ENCODE results near the gene KRT32. TPM values are rescaled to one million over a fixed set of nuclear protein-coding genes. Genes with fewer than 3 reads are reported as not detected.

Gene KRT32
- total RNA-seq, 2 experiments from 2014 or later, result not detected

DNA sequence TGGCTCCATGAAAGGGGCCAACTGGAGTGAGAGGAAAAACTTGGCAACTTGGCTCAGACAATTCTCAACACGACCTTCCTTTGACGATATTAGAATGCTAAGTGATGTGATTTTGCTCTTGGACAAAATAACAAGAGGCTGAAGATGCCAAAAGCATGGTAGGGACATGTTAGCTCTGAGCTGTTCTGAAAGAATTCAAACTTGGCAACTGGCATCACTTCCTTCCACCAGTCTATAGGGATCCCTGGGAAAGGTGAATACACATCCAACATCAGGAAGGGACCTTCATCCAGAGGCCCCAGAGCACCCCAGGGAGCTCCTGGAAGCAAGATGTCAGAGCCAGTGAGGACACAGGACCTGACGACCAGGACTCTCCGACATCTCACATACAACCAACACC, 47.1 kb downstream of the KRT32 start:
- Mint-ChIP-seq H3K4me3 (no peak overlapping the region), H3K36me3 (no peaks in the 10 kb centered on the region), H3K9me3 (no peaks in the 10 kb centered on the region), H3K27me3 (no peaks in the 10 kb centered on the region), H3K4me1 (no peaks in the 10 kb centered on the region), H3K27ac (no peak overlapping the region)
- no peak for ATAC-seq (ENCODE audit: low read depth)
- POLR2A ChIA-PET, result no interaction called here
- DNase-seq, result no peak

GRCh38 chr17:41419716-41420115, 47.5 kb downstream of the KRT32 start:
- no peak overlapping the region for H3K27ac Mint-ChIP-seq
- H3K4me3 Mint-ChIP-seq, result no peak overlapping the region
- POLR2A ChIA-PET, result no interaction called here
- ATAC-seq (ENCODE audit: low read depth) (no peak), DNase-seq (no peak)
- H3K9me3 Mint-ChIP-seq, result no peaks in the 10 kb centered on the region
- H3K36me3 Mint-ChIP-seq, result no peaks in the 10 kb centered on the region
- H3K27me3 Mint-ChIP-seq, result no peaks in the 10 kb centered on the region
- no peaks in the 10 kb centered on the region for H3K4me1 Mint-ChIP-seq

DNA sequence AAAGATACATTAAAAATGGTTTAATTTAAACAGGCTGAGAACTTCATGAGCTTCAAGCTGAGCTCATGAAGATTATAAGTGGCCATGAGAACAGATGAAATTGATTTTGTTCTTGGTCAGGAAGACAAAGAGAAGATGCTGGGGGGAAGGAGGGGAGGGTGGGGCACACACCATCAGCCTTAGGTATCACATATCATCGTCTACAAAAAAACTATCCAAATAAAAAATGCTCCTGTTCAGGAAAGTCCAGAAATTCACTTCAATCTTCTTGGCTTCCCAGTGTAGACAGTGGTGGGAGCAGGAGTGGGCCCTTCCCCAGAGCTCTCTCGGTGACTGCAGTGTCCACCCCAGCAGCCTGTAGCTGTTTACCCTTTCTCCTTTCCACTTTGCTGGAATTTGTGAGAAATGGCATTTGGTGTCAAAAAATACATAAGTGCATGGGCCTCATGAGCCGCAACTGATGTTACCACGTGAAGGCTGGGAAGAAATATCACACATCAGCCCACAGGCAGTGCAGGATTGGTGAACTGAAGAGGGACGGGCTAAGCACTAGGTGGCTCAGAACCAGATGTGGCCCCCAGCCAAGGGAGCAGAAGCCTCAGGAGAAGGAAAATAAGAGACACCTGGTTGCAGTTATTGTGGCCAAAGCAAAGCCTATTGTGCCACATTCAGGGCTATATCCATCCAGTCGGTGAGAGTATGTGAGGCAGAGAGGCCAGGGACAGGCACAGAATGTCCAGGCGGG, 48.9 kb downstream of the KRT32 start:
- no peaks in the 10 kb centered on the region for H3K36me3 Mint-ChIP-seq
- H3K9me3 Mint-ChIP-seq, result no peaks in the 10 kb centered on the region
- POLR2A ChIA-PET, result no interaction called here
- ATAC-seq (ENCODE audit: low read depth) (no peak), DNase-seq (no peak)
- no peaks in the 10 kb centered on the region for H3K4me1 Mint-ChIP-seq
- H3K27me3 Mint-ChIP-seq, result no peaks in the 10 kb centered on the region
- no peak overlapping the region for H3K4me3 Mint-ChIP-seq
- H3K27ac Mint-ChIP-seq, result no peak overlapping the region

DNA sequence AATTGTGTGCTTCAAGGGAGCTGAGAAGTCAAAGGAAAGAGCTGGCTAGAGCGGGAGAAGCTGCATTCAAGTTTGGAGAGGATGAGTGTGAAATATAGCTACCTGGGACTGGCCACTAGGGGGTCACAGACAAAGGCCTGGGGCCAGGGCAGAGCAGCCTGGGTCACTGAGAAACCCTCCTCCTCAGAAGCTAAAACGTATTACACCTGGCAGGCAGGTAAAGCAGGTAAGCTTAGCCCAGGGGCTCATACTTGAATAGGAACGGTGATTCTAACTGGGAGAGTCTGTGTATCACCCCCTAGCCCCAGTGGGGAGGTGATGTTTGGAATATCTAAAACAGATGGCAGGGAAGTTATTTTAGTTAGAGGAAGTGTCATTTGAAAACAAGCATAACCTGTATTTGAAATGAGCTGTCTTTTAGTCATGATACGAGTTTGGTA, 49.6 kb downstream of the KRT32 start:
- no peaks in the 10 kb centered on the region for H3K27me3 Mint-ChIP-seq
- no peaks in the 10 kb centered on the region for H3K9me3 Mint-ChIP-seq
- no peaks in the 10 kb centered on the region for H3K4me1 Mint-ChIP-seq
- ATAC-seq (ENCODE audit: low read depth) (no peak), DNase-seq (no peak)
- POLR2A ChIA-PET, result no interaction called here
- H3K4me3 Mint-ChIP-seq, result no peak overlapping the region
- no peaks in the 10 kb centered on the region for H3K36me3 Mint-ChIP-seq
- H3K27ac Mint-ChIP-seq, result no peak overlapping the region

DNA sequence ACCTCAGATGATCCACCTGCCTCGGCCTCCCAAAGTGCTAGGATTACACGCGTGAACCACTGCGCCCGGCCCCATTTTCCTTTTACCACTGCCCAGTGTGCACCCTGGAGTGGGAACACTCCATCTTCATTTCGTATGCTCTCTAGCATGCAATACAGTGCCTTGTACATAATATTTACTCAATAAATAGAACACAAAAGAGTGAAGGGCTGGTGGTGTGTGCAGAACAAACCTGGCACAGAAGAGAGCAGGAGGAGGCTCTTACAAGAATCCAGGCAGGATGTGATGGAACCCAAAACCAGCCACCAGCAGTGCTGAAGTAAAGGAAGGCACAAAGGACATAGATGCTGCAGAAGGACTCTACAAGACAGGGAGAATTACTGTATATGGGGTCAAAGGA, 50.1 kb downstream of the KRT32 start:
- no peaks in the 10 kb centered on the region for H3K36me3 Mint-ChIP-seq
- peaks cover under 1% of the 10 kb centered on the region for H3K27me3 Mint-ChIP-seq
- H3K27ac Mint-ChIP-seq, result no peak overlapping the region
- H3K4me1 Mint-ChIP-seq, result no peaks in the 10 kb centered on the region
- DNase-seq (no peak), ATAC-seq (ENCODE audit: low read depth) (no peak)
- no peak overlapping the region for H3K4me3 Mint-ChIP-seq
- POLR2A ChIA-PET, result no interaction called here
- H3K9me3 Mint-ChIP-seq, result no peaks in the 10 kb centered on the region

DNA sequence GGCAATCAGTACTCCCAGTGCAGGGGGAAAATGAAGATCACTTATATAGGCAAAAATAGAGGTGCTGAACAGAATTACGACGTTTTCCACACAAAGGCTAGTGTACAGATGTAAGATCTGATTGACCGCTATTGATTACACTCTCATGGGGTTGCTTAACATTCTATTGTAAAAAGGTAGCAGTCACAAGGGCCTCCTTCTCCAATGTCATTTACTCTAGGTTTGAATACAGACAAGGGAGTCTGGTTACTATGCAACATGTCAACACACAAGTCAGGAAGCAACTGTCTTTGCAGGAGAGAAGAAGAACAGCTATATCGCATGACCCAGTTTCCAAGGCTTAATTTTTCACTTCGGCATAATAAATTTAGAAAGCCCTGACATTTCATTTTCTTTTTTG, 50.7 kb downstream of the KRT32 start:
- Mint-ChIP-seq H3K27ac (no peak overlapping the region), H3K36me3 (no peaks in the 10 kb centered on the region), H3K4me3 (no peak overlapping the region), H3K9me3 (peaks cover 2% of the 10 kb centered on the region), H3K4me1 (no peaks in the 10 kb centered on the region), H3K27me3 (peaks cover 3% of the 10 kb centered on the region)
- POLR2A ChIA-PET, result no interaction called here
- ATAC-seq (ENCODE audit: low read depth) (no peak), DNase-seq (no peak)

GRCh38 chr17:41415833-41416335, 51.3 kb downstream of the KRT32 start:
- Mint-ChIP-seq H3K4me3 (no peak overlapping the region), H3K27me3 (peaks cover 3% of the 10 kb centered on the region), H3K4me1 (no peaks in the 10 kb centered on the region), H3K36me3 (no peaks in the 10 kb centered on the region), H3K9me3 (peaks cover 2% of the 10 kb centered on the region), H3K27ac (no peak overlapping the region)
- DNase-seq (no peak), ATAC-seq (ENCODE audit: low read depth) (no peak)
- POLR2A ChIA-PET, result no interaction called here

GRCh38 chr17:41415411-41415810, 51.8 kb downstream of the KRT32 start:
- H3K4me3 Mint-ChIP-seq, result no peak overlapping the region
- no peak for ATAC-seq (ENCODE audit: low read depth)
- no peak for DNase-seq
- H3K4me1 Mint-ChIP-seq, result no peaks in the 10 kb centered on the region
- POLR2A ChIA-PET, result no interaction called here
- no peak overlapping the region for H3K27ac Mint-ChIP-seq
- H3K9me3 Mint-ChIP-seq, result peaks cover 2% of the 10 kb centered on the region
- H3K27me3 Mint-ChIP-seq, result peaks cover 3% of the 10 kb centered on the region
- H3K36me3 Mint-ChIP-seq, result no peaks in the 10 kb centered on the region

DNA sequence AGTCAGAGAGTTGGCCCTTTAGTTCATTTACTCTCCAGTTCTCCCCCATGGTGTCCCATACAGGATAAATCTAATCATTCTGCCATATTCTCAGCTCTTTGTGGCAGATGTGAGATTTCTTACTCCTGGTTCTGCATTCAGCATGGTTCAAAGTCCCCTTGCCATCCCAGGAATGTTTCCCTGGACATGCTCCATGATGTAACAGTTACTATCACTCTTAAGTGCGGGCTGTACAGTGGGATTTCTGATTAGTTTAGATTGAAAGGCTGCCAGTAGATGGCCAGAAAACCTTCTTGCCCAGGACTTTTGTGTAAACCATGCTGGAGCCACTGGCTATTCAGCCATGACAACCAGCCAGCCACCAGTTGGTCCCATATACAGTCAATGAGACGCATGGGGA, 53.2 kb downstream of the KRT32 start:
- Mint-ChIP-seq H3K36me3 (no peaks in the 10 kb centered on the region), H3K9me3 (peaks cover 2% of the 10 kb centered on the region), H3K4me1 (peaks cover 9% of the 10 kb centered on the region), H3K4me3 (no peak overlapping the region), H3K27me3 (peaks cover 3% of the 10 kb centered on the region), H3K27ac (no peak overlapping the region)
- no peak for ATAC-seq (ENCODE audit: low read depth)
- no peak for DNase-seq
- POLR2A ChIA-PET, result no interaction called here

GRCh38 chr17:41413353-41413957, 53.7 kb downstream of the KRT32 start:
- no peaks in the 10 kb centered on the region for H3K36me3 Mint-ChIP-seq
- no peak overlapping the region for H3K4me3 Mint-ChIP-seq
- H3K9me3 Mint-ChIP-seq, result peaks cover 2% of the 10 kb centered on the region
- POLR2A ChIA-PET, result no interaction called here
- ATAC-seq (ENCODE audit: low read depth) (no peak), DNase-seq (no peak)
- H3K4me1 Mint-ChIP-seq, result peaks cover 11% of the 10 kb centered on the region
- H3K27ac Mint-ChIP-seq, result no peak overlapping the region
- peaks cover 3% of the 10 kb centered on the region for H3K27me3 Mint-ChIP-seq

DNA sequence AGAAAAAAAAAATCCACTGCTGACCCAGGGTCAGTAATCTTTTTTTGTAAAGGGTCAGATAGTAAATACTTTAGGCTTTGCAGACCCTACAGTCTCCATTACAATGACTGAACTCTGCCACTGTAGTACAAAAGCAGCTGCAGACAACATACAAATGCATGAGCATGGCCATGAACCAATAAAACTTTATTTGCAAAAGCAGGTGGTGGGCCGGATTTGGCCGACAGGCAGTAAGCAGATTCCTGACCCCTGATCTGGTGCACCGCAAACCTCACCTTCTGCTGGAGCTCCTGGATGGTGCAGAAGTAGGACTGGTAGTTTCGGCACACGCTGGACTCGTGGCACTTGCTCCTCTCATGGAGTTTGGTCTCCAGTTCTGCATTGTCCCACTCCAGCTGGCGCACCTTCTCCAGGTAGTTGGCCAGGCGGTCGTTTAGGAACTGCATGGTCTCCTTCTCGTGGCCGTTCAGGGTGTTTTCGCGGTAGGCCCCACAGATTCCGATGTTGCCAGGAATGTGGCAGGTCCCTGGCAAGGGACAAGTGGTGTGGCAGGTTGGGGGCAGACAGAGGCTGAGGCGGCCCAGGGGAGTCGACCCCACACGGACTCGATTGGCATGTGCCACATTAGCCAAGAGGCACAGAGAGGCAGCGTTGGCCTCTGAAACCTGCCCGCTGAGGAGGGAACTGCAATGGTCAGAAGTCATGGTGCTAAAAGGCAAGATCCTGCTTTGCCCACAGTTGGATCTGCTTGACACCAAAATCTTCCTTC, 55.9 kb downstream of the KRT32 start:
- H3K27me3 Mint-ChIP-seq, result peaks cover 3% of the 10 kb centered on the region
- POLR2A ChIA-PET, result no interaction called here
- H3K36me3 Mint-ChIP-seq, result no peaks in the 10 kb centered on the region
- ATAC-seq (ENCODE audit: low read depth) (no peak), DNase-seq (no peak)
- peaks cover 2% of the 10 kb centered on the region for H3K9me3 Mint-ChIP-seq
- H3K27ac Mint-ChIP-seq, result no peak overlapping the region
- no peak overlapping the region for H3K4me3 Mint-ChIP-seq
- H3K4me1 Mint-ChIP-seq, result peaks cover 11% of the 10 kb centered on the region
